HG03135 (cell line): ENCODE measurements around the gene TIMP4.

Experiments used
- ATAC-seq: cut with Tn5 transposase; IDR thresholded peaks from one replicate; pipeline ENCODE4 v1.9.1; 2021; ENCODE audit warnings: mild to moderate bottlenecking, moderate library complexity; ENCODE audit not compliant: unreplicated experiment

Gene TIMP4

GRCh38 chr3:12148183-12148940, 10.3 kb downstream of the TIMP4 start:
- ATAC-seq = no peak

GRCh38 chr3:12147049-12147780, 11.5 kb downstream of the TIMP4 start:
- no peak for ATAC-seq

GRCh38 chr3:12143949-12144504, 14.7 kb downstream of the TIMP4 start:
- ATAC-seq = no peak

- ATAC-seq = no peak
Measured at GRCh38 chr3:12142476-12142875, 16.2 kb downstream of the TIMP4 start.

GRCh38 chr3:12141350-12141749, 17.4 kb downstream of the TIMP4 start:
- ATAC-seq = no peak

- ATAC-seq = no peak
Measured at GRCh38 chr3:12139111-12139511, 19.6 kb downstream of the TIMP4 start.

- no peak for ATAC-seq
Measured at GRCh38 chr3:12138044-12138443, 20.7 kb downstream of the TIMP4 start.

- no peak for ATAC-seq
Measured at GRCh38 chr3:12136371-12136770, 22.3 kb downstream of the TIMP4 start.

GRCh38 chr3:12135029-12135657, 23.6 kb downstream of the TIMP4 start:
- peak; percentile 74 for ATAC-seq

- no peak for ATAC-seq
Measured at GRCh38 chr3:12132881-12133280, 25.8 kb downstream of the TIMP4 start.

- ATAC-seq = no peak
Measured at GRCh38 chr3:12131351-12132090, 27.2 kb downstream of the TIMP4 start.

- no peak for ATAC-seq
Measured at GRCh38 chr3:12127391-12127790, 31.3 kb downstream of the TIMP4 start.

GRCh38 chr3:12125772-12126171, 32.9 kb downstream of the TIMP4 start:
- ATAC-seq = no peak

GRCh38 chr3:12121466-12121865, 37.2 kb downstream of the TIMP4 start:
- no peak for ATAC-seq

GRCh38 chr3:12120374-12121140, 38.2 kb downstream of the TIMP4 start:
- no peak for ATAC-seq

GRCh38 chr3:12117473-12117872, 41.2 kb downstream of the TIMP4 start:
- no peak for ATAC-seq

- ATAC-seq = no peak
Measured at GRCh38 chr3:12116870-12117269, 41.8 kb downstream of the TIMP4 start.

- ATAC-seq = no peak
Measured at GRCh38 chr3:12115849-12116248, 42.9 kb downstream of the TIMP4 start.

- no peak for ATAC-seq
Measured at GRCh38 chr3:12115104-12115503, 43.6 kb downstream of the TIMP4 start.

GRCh38 chr3:12114251-12114650, 44.5 kb downstream of the TIMP4 start:
- ATAC-seq = no peak
